D721Med (cell line): Measurements from ENCODE around the gene WNT5A.

Experiments used
- DNase-seq: peaks from one replicate; pipeline ENCODE4 v3.0.0; 2011; ENCODE audit warnings: low spot score; ENCODE audit not compliant: insufficient read length
- FAIRE-seq: peaks from 2 replicates; lab custom pipeline; 2011; peaks lifted over from hg19 to GRCh38; lab: Jason Lieb, UNC
- CTCF ChIP-seq: IDR thresholded peaks from 2 replicates; pipeline ENCODE4 v1.5.1; 2012; ENCODE audit warnings: mild to moderate bottlenecking, control low read depth; ENCODE audit not compliant: insufficient read depth; ENCODE audit errors: missing control alignments

Gene WNT5A

GRCh38 chr3:55461896-55462295, 25.2 kb downstream of the WNT5A start:
- DNase-seq (no peak), FAIRE-seq (no peak)
- TF ChIP-seq CTCF = no peak

- no peak for TF ChIP-seq CTCF
- no peak for DNase-seq
- no peak for FAIRE-seq
Measured at GRCh38 chr3:55459838-55460237, 27.3 kb downstream of the WNT5A start.

GRCh38 chr3:55458181-55458790, 28.8 kb downstream of the WNT5A start:
- FAIRE-seq (no peak), DNase-seq (no peak)
- TF ChIP-seq CTCF = no peak

- FAIRE-seq (no peak), DNase-seq (no peak)
- no peak for TF ChIP-seq CTCF
Measured at GRCh38 chr3:55455915-55456314, 31.2 kb downstream of the WNT5A start.

GRCh38 chr3:55454611-55455010, 32.5 kb downstream of the WNT5A start:
- FAIRE-seq (no peak), DNase-seq (no peak)
- no peak for TF ChIP-seq CTCF

GRCh38 chr3:55453886-55454496, 33.1 kb downstream of the WNT5A start:
- no peak for TF ChIP-seq CTCF
- FAIRE-seq (no peak), DNase-seq (no peak)

GRCh38 chr3:55452886-55453285, 34.2 kb downstream of the WNT5A start:
- DNase-seq (no peak), FAIRE-seq (no peak)
- no peak for TF ChIP-seq CTCF
